ENCODE measurements around the gene PCCA.

Gene PCCA

DNA sequence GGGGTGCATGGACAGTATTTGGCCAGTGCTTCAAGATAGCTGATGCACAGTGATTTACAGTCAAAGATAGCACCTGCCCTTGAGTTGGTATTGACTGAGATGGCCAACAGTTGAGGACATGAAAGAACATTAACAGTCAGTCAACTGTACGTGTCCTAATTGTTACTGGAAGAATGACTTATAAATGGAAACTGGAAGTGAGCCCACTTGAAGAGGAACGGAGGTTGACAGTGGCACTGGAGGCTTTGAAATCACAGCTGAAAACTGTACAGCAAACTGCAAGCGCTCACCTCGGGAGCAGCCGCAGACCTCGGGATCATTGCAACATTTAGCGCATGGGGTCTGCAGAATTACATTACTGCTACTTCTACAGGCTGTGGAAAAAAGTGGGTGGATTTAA, 422.6 kb downstream of the PCCA start:
- TF ChIP-seq, protein P1, sequence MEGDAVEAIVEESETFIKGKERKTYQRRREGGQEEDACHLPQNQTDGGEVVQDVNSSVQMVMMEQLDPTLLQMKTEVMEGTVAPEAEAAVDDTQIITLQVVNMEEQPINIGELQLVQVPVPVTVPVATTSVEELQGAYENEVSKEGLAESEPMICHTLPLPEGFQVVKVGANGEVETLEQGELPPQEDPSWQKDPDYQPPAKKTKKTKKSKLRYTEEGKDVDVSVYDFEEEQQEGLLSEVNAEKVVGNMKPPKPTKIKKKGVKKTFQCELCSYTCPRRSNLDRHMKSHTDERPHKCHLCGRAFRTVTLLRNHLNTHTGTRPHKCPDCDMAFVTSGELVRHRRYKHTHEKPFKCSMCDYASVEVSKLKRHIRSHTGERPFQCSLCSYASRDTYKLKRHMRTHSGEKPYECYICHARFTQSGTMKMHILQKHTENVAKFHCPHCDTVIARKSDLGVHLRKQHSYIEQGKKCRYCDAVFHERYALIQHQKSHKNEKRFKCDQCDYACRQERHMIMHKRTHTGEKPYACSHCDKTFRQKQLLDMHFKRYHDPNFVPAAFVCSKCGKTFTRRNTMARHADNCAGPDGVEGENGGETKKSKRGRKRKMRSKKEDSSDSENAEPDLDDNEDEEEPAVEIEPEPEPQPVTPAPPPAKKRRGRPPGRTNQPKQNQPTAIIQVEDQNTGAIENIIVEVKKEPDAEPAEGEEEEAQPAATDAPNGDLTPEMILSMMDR (IDR thresholded peaks at IDR 0.05; ENCODE audit: borderline replicate concordance, extremely low read depth, low read length, poor library complexity, severe bottlenecking), result no peak
- no peak for TF ChIP-seq EZH2 (IDR thresholded peaks at IDR 0.05; ENCODE audit: borderline replicate concordance, low read depth, low read length, severe bottlenecking)
- Histone ChIP-seq H3K4me3 (ENCODE audit: low read depth in 1 of 2, low read length in 2 of 2) (no peak overlapping the region), H3K36me3 (ENCODE audit: insufficient read depth, low read length) (no peaks in the 10 kb centered on the region), H3K27me3 (ENCODE audit: insufficient read depth, low read length, poor library complexity) (no peaks in the 10 kb centered on the region), H3K4me1 (ENCODE audit: insufficient read depth, low read length) (no peaks in the 10 kb centered on the region), H4K20me1 (ENCODE audit: insufficient read depth, low read length) (no peaks in the 10 kb centered on the region; the same call in 1 of the 2 replicates), H3K27ac (ENCODE audit: low read length) (no peak overlapping the region), H3K79me2 (ENCODE audit: insufficient read depth, low read length) (no peaks in the 10 kb centered on the region), H3K9ac (ENCODE audit: low read depth, low read length) (no peak overlapping the region), H2AFZ (ENCODE audit: low read depth, low read length) (no peak overlapping the region), H3K9me3 (ENCODE audit: insufficient read depth, low read length, severe bottlenecking) (no peaks in the 10 kb centered on the region), H3K4me2 (ENCODE audit: insufficient read depth, low read length) (no peak overlapping the region)
- ATAC-seq (ENCODE audit: insufficient read depth, low read depth), result no peak
- DNase-seq, result no peak

DNA sequence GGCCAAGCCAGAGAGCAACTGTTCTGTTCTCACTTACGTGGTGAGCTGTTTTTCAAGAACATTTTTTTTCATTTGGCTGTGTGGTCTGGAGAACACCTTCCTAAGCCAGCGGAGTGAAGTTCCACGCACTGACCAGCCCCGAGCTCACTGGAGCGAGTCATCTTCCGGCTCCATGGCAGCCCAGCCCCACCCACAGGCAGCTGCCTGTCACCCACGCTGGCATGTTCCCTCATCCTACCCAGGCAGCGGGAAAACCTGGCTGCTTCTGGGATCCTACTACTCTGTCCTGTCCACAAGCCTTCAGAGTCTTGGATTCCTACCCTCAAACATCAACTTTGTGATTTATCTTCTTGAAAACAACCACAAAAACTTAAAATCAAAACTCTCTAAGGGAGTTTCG, 423.5 kb downstream of the PCCA start:
- Histone ChIP-seq H3K4me1 (ENCODE audit: insufficient read depth, low read length) (no peaks in the 10 kb centered on the region), H4K20me1 (ENCODE audit: insufficient read depth, low read length) (no peaks in the 10 kb centered on the region), H3K4me2 (ENCODE audit: insufficient read depth, low read length) (no peak overlapping the region), H3K27me3 (ENCODE audit: insufficient read depth, low read length, poor library complexity) (no peaks in the 10 kb centered on the region), H2AFZ (ENCODE audit: low read depth, low read length) (no peak overlapping the region), H3K9ac (ENCODE audit: low read depth, low read length) (no peak overlapping the region), H3K9me3 (ENCODE audit: insufficient read depth, low read length, severe bottlenecking) (no peaks in the 10 kb centered on the region), H3K36me3 (ENCODE audit: insufficient read depth, low read length) (no peaks in the 10 kb centered on the region), H3K79me2 (ENCODE audit: insufficient read depth, low read length) (no peaks in the 10 kb centered on the region), H3K4me3 (ENCODE audit: low read depth in 1 of 2, low read length in 2 of 2) (no peak overlapping the region), H3K27ac (ENCODE audit: low read length) (no peak overlapping the region)
- ATAC-seq (ENCODE audit: insufficient read depth, low read depth) (no peak), DNase-seq (no peak)
- TF ChIP-seq, protein P1 (IDR thresholded peaks at IDR 0.05; ENCODE audit: borderline replicate concordance, extremely low read depth, low read length, poor library complexity, severe bottlenecking), result no peak
- TF ChIP-seq EZH2 (IDR thresholded peaks at IDR 0.05; ENCODE audit: borderline replicate concordance, low read depth, low read length, severe bottlenecking), result no peak

DNA sequence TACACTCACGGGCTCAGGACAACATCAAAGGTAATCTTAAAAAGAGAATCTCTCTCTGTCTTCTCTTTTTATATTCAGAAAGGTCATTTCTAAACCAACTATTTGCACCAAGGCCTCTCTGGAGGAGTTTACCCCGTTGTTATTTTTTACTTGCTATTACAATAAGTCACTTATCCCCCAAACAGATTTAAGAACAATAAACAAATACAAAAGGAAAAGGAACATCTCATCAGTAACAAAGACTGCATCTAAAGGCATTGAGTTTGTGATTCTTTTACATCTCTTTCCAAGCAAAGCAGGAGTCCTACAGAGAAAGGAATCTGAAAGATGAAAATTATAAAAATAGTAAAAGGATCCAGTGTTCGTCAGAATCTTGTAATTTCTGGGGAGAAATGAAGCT, 424.3 kb downstream of the PCCA start:
- Histone ChIP-seq H3K79me2 (ENCODE audit: insufficient read depth, low read length) (no peaks in the 10 kb centered on the region), H3K27me3 (ENCODE audit: insufficient read depth, low read length, poor library complexity) (no peaks in the 10 kb centered on the region), H3K9me3 (ENCODE audit: insufficient read depth, low read length, severe bottlenecking) (no peaks in the 10 kb centered on the region), H3K27ac (ENCODE audit: low read length) (no peak overlapping the region), H4K20me1 (ENCODE audit: insufficient read depth, low read length) (no peaks in the 10 kb centered on the region), H3K4me2 (ENCODE audit: insufficient read depth, low read length) (no peak overlapping the region), H2AFZ (ENCODE audit: low read depth, low read length) (no peak overlapping the region), H3K4me3 (ENCODE audit: low read depth in 1 of 2, low read length in 2 of 2) (no peak overlapping the region), H3K4me1 (ENCODE audit: insufficient read depth, low read length) (no peaks in the 10 kb centered on the region), H3K9ac (ENCODE audit: low read depth, low read length) (no peak overlapping the region), H3K36me3 (ENCODE audit: insufficient read depth, low read length) (no peaks in the 10 kb centered on the region)
- ATAC-seq (ENCODE audit: insufficient read depth, low read depth) (no peak), DNase-seq (no peak)
- TF ChIP-seq, protein P1 (IDR thresholded peaks at IDR 0.05; ENCODE audit: borderline replicate concordance, extremely low read depth, low read length, poor library complexity, severe bottlenecking), result no peak
- no peak for TF ChIP-seq EZH2 (IDR thresholded peaks at IDR 0.05; ENCODE audit: borderline replicate concordance, low read depth, low read length, severe bottlenecking)

All from DND-41 (cell line).